GM12801 (cell line): Measurements from ENCODE around the gene SYNC.

ENCODE experiments used
- CTCF ChIP-seq: IDR thresholded peaks from one replicate; pipeline ENCODE4 v1.5.1; 2011; ENCODE audit warnings: control low read depth; ENCODE audit not compliant: insufficient read length; ENCODE audit errors: extremely low read depth

SYNC gene

GRCh38 chr1:32683397-32683796 lies 19.2 kb downstream of the SYNC start:
- TF ChIP-seq CTCF = no peak

- no peak for TF ChIP-seq CTCF
Measured at GRCh38 chr1:32681999-32682398, 20.6 kb downstream of the SYNC start.

GRCh38 chr1:32681509-32681908 lies 21.1 kb downstream of the SYNC start:
- TF ChIP-seq CTCF = no peak

GRCh38 chr1:32680642-32681041 lies 21.9 kb downstream of the SYNC start:
- TF ChIP-seq CTCF = no peak

GRCh38 chr1:32676945-32677344 lies 25.6 kb downstream of the SYNC start:
- no peak for TF ChIP-seq CTCF

- TF ChIP-seq CTCF = no peak
Measured at GRCh38 chr1:32666901-32667566, 35.5 kb downstream of the SYNC start.

GRCh38 chr1:32665915-32666314 lies 36.7 kb downstream of the SYNC start:
- no peak for TF ChIP-seq CTCF

GRCh38 chr1:32659581-32659980 lies 43.0 kb downstream of the SYNC start:
- no peak for TF ChIP-seq CTCF
